A673 (cell line): ENCODE results near the gene OS9.

Experiments used
- CTCF ChIP-seq: fragments of 300-800, 200-600 bp; sonication (generic); conservative IDR thresholded peaks from 2 replicates; pipeline ENCODE4 v1.5.1; 2017; ENCODE audit warnings: low read depth, mild to moderate bottlenecking, antibody characterized with exemption, low read length, moderate library complexity, mixed read lengths
- EZH2 ChIP-seq: fragments of 200-600 bp; sonication (generic); IDR thresholded peaks from 2 replicates; pipeline ENCODE4 v1.6.1; 2017; ENCODE audit warnings: borderline replicate concordance, low read depth, mild to moderate bottlenecking, mixed read lengths, antibody characterized with exemption, low read length; ENCODE audit not compliant: poor library complexity, severe bottlenecking

DNA sequence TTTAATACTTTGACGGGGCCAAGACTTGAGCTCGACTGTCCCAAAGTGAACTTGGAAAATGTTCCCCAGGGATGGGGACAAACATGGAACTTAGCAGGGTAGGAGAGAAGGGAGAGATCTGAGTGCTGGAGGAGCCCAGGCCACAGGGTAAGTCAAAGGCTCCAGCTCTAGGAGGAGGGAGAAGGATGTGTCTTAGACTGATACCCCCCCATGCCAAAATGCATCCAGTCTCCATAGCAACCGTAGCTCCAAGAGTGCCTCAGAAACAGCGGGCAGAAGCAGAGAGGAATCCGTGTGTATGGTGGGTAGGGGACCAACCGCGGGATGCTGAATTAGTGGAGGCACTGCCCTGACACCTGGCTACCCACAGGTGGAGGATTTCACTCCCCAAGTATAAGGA is 45.5 kb downstream of the OS9 start:
- no peak for TF ChIP-seq CTCF
- no peak for TF ChIP-seq EZH2
